Ishikawa (cell line): ENCODE data around the gene TPRKB.

Experiments
- CEBPB ChIP-seq: IDR thresholded peaks from 2 replicates; pipeline ENCODE4 v1.6.1; 2012
- CREB1 ChIP-seq: IDR thresholded peaks from 2 replicates; pipeline ENCODE4 v1.6.1; 2012; ENCODE audit warnings: low read depth
- EGR1 ChIP-seq: IDR thresholded peaks from 2 replicates; pipeline ENCODE4 v1.6.1; 2012
- EP300 ChIP-seq: IDR thresholded peaks from 2 replicates; pipeline ENCODE4 v1.6.1; 2012; ENCODE audit warnings: borderline replicate concordance
- FOXM1 ChIP-seq: IDR thresholded peaks from 2 replicates; pipeline ENCODE4 v1.6.1; 2012; ENCODE audit warnings: low read depth, borderline replicate concordance
- MAX ChIP-seq: IDR thresholded peaks from 2 replicates; pipeline ENCODE4 v1.6.1; 2012
- NFIC ChIP-seq: IDR thresholded peaks from 2 replicates; pipeline ENCODE4 v1.6.1; 2012
- RAD21 ChIP-seq: IDR thresholded peaks from 2 replicates; pipeline ENCODE4 v1.6.1; 2012; ENCODE audit warnings: low read depth
- REST ChIP-seq: IDR thresholded peaks from 2 replicates; pipeline ENCODE4 v1.6.1; 2012; ENCODE audit warnings: low read depth, mild to moderate bottlenecking
- TAF1 ChIP-seq: IDR thresholded peaks from 2 replicates; pipeline ENCODE4 v1.6.1; 2012; ENCODE audit warnings: low read depth, mild to moderate bottlenecking
- TCF12 ChIP-seq: IDR thresholded peaks from 2 replicates; pipeline ENCODE4 v1.6.1; 2012; ENCODE audit warnings: low read depth
- TEAD4 ChIP-seq: IDR thresholded peaks from 2 replicates; pipeline ENCODE4 v1.6.1; 2012
- USF1 ChIP-seq: IDR thresholded peaks from 2 replicates; pipeline ENCODE4 v1.6.1; 2012
- YY1 ChIP-seq: IDR thresholded peaks from 2 replicates; pipeline ENCODE4 v1.6.1; 2012; ENCODE audit warnings: low read depth
- ZBTB7A ChIP-seq: IDR thresholded peaks from 2 replicates; pipeline ENCODE4 v1.6.1; 2012; ENCODE audit warnings: low read depth

The TPRKB gene

GRCh38 chr2:73714091-73714490 lies 23.1 kb downstream of the TPRKB start:
- no peak for TF ChIP-seq NFIC
- TF ChIP-seq FOXM1: no peak
- no peak for TF ChIP-seq CREB1
- no peak for TF ChIP-seq USF1
- TF ChIP-seq RAD21: no peak
- no peak for TF ChIP-seq REST

- TF ChIP-seq YY1: no peak
Observed at GRCh38 chr2:73708527-73708926, 28.6 kb downstream of the TPRKB start.

GRCh38 chr2:73707636-73708035 lies 29.5 kb downstream of the TPRKB start:
- TF ChIP-seq ZBTB7A (no peak), MAX (no peak), EGR1 (no peak), RAD21 (no peak), NFIC (no peak), USF1 (no peak), EP300 (no peak), TEAD4 (no peak), TAF1 (no peak), TCF12 (no peak), CEBPB (no peak), CREB1 (no peak)

- TF ChIP-seq TAF1: no peak
- no peak for TF ChIP-seq MAX
- no peak for TF ChIP-seq RAD21
- TF ChIP-seq NFIC: no peak
- no peak for TF ChIP-seq FOXM1
- no peak for TF ChIP-seq CEBPB
- TF ChIP-seq USF1: no peak
- no peak for TF ChIP-seq ZBTB7A
- no peak for TF ChIP-seq YY1
- TF ChIP-seq TEAD4: no peak
- no peak for TF ChIP-seq CREB1
- no peak for TF ChIP-seq EGR1
- TF ChIP-seq EP300: no peak
- no peak for TF ChIP-seq REST
Observed at GRCh38 chr2:73707058-73707457, 30.1 kb downstream of the TPRKB start.

GRCh38 chr2:73705091-73705490 lies 32.1 kb downstream of the TPRKB start:
- TF ChIP-seq TEAD4: no peak
- TF ChIP-seq CEBPB: no peak
- no peak for TF ChIP-seq REST
- no peak for TF ChIP-seq EP300
- TF ChIP-seq RAD21: no peak
- TF ChIP-seq TAF1: no peak
- TF ChIP-seq CREB1: no peak
- no peak for TF ChIP-seq YY1
- no peak for TF ChIP-seq ZBTB7A
- TF ChIP-seq FOXM1: no peak
- no peak for TF ChIP-seq NFIC
- TF ChIP-seq EGR1: no peak
- TF ChIP-seq TCF12: no peak
- TF ChIP-seq USF1: no peak
- TF ChIP-seq MAX: no peak
